HepG2 (cell line): Measurements from ENCODE around the gene POLA2. TPM values are rescaled to one million over a fixed set of nuclear protein-coding genes. Genes with fewer than 3 reads are reported as not detected.

ENCODE experiments used
- ARID2 ChIP-seq: sonication (generic); formaldehyde crosslinking; IDR thresholded peaks from 2 replicates; pipeline ENCODE4 v1.8.1; 2022; ENCODE audit warnings: mild to moderate bottlenecking, missing genetic modification reagents, borderline replicate concordance
- CAMTA2 ChIP-seq: sonication (generic); formaldehyde crosslinking; IDR thresholded peaks from 2 replicates; pipeline ENCODE4 v1.4.0; 2020; ENCODE audit warnings: mild to moderate bottlenecking, missing genetic modification reagents, borderline replicate concordance
- DR1 ChIP-seq: sonication (generic); formaldehyde crosslinking; IDR thresholded peaks from 2 replicates; pipeline ENCODE4 v1.8.0; 2021; ENCODE audit warnings: mild to moderate bottlenecking, missing genetic modification reagents, inconsistent platforms
- ELF3 ChIP-seq: IDR thresholded peaks from 2 replicates; pipeline ENCODE4 v1.6.1; 2016; ENCODE audit warnings: missing genetic modification reagents, missing compliant biosample characterization
- HNF4G ChIP-seq, 2 experiments: sonication (generic) in 1 of 2; formaldehyde crosslinking in 1 of 2; IDR thresholded peaks; 2 replicates each; pipeline versions ENCODE4 v1.4.0 to v1.6.1; 2011 to 2020; ENCODE audit warnings: borderline replicate concordance in 2 of 2, low read depth in 2 of 2, mild to moderate bottlenecking in 2 of 2, low read length in 1 of 2, missing genetic modification reagents in 1 of 2, moderate library complexity in 1 of 2
- HNRNPL ChIP-seq: fragments of 200-400 bp; formaldehyde crosslinking; IDR thresholded peaks from 2 replicates; pipeline ENCODE4 v1.6.1; 2017; ENCODE audit warnings: mild to moderate bottlenecking, low read depth, low read length
- IKZF1 ChIP-seq: fragments of 450-650 bp; IDR thresholded peaks from 2 replicates; pipeline ENCODE4 v1.7.1; 2016
- KAT2B ChIP-seq: fragments of 150-350 bp; IDR thresholded peaks from 2 replicates; pipeline ENCODE4 v1.6.1; 2014; ENCODE audit warnings: low read depth, low read length, borderline replicate concordance
- MAF1 ChIP-seq: sonication (generic); formaldehyde crosslinking; IDR thresholded peaks from 2 replicates; pipeline ENCODE4 v1.5.0; 2020; ENCODE audit warnings: missing genetic modification reagents, borderline replicate concordance
- SCMH1 ChIP-seq: sonication (generic); formaldehyde crosslinking; IDR thresholded peaks from 2 replicates; pipeline ENCODE4 v1.9.0; 2021; ENCODE audit warnings: missing genetic modification reagents, mild to moderate bottlenecking, borderline replicate concordance
- ZFP36 ChIP-seq: fragments of 150-350 bp; IDR thresholded peaks from 2 replicates; pipeline ENCODE4 v1.6.1; 2018; ENCODE audit warnings: borderline replicate concordance, low read length, low read depth; ENCODE audit not compliant: partially characterized antibody
- ZFX ChIP-seq: sonication (generic); formaldehyde crosslinking; IDR thresholded peaks from 2 replicates; pipeline ENCODE4 v1.4.0; 2020; ENCODE audit warnings: mild to moderate bottlenecking, low read depth, missing genetic modification reagents, moderate library complexity
- ZFYVE20 ChIP-seq: sonication (generic); formaldehyde crosslinking; IDR thresholded peaks from 2 replicates; pipeline ENCODE4 v1.8.0; 2023; ENCODE audit warnings: low read depth, mild to moderate bottlenecking, moderate library complexity, missing genetic modification reagents, borderline replicate concordance
- ZNF138 ChIP-seq: sonication (generic); formaldehyde crosslinking; IDR thresholded peaks from 2 replicates; pipeline ENCODE4 v1.5.0; 2020; ENCODE audit warnings: mild to moderate bottlenecking, low read depth, missing genetic modification reagents
- ZNF253 ChIP-seq: sonication (generic); formaldehyde crosslinking; IDR thresholded peaks from 2 replicates; pipeline ENCODE4 v1.8.0; 2022; ENCODE audit warnings: mild to moderate bottlenecking, missing genetic modification reagents, borderline replicate concordance
- ZNF468 ChIP-seq: sonication (generic); formaldehyde crosslinking; IDR thresholded peaks from 2 replicates; pipeline ENCODE4 v1.8.0; 2022; ENCODE audit warnings: mild to moderate bottlenecking, moderate library complexity, missing genetic modification reagents
- ZNF713 ChIP-seq: sonication (generic); formaldehyde crosslinking; IDR thresholded peaks from 2 replicates; pipeline ENCODE4 v1.4.0; 2020; ENCODE audit warnings: mild to moderate bottlenecking, missing genetic modification reagents
- polyA plus RNA-seq, 8 experiments: library from polyadenylated mRNA; depleted of rRNA in 3 of 8; stranded (reverse) in 7 of 8; unstranded in 1 of 8; fragments of >200 nt; fragmentation: Illumina TruSeq in 4 of 8; extraction: Trizol in 4 of 8; gene quantifications; 2 replicates each; pipeline versions ENCODE4 v1.2.1 to v1.2.3, GENCODE V29; 2011 to 2016; ENCODE audit warnings: low read depth in 4 of 8, missing spikeins in 1 of 8, mixed read lengths in 1 of 8; ENCODE audit not compliant: insufficient read depth in 1 of 8
- total RNA-seq, 5 experiments: library from RNA; depleted of rRNA; stranded (reverse); fragments of >200 nt; fragmentation: Illumina TruSeq; extraction: Trizol; gene quantifications; 2 replicates each; pipeline ENCODE4 v1.2.3, GENCODE V29; 2016; ENCODE audit warnings: low read depth in 1 of 5
- TF ChIP-seq, protein P1 (sequence below): sonication (generic); IDR thresholded peaks from 2 replicates; pipeline ENCODE4 v1.6.1; 2016; ENCODE audit warnings: low read depth, borderline replicate concordance
- TF ChIP-seq, protein P2 (sequence below): IDR thresholded peaks from 2 replicates; pipeline ENCODE4 v1.6.1; 2016; ENCODE audit warnings: mild to moderate bottlenecking, missing biosample characterization, missing genetic modification reagents
- TF ChIP-seq, protein P3 (sequence below): sonication (generic); formaldehyde crosslinking; IDR thresholded peaks from 2 replicates; pipeline ENCODE4 v1.4.0; 2020; ENCODE audit warnings: missing genetic modification reagents, mild to moderate bottlenecking, borderline replicate concordance
- TF ChIP-seq, protein P4 (sequence below): sonication (generic); formaldehyde crosslinking; IDR thresholded peaks from 2 replicates; pipeline ENCODE4 v1.5.0; 2020; ENCODE audit warnings: missing genetic modification reagents, mild to moderate bottlenecking, borderline replicate concordance
- TF ChIP-seq, protein P5 (sequence below): IDR thresholded peaks from 2 replicates; pipeline ENCODE4 v1.6.1; 2016; ENCODE audit warnings: missing compliant biosample characterization, missing genetic modification reagents, borderline replicate concordance

POLA2 gene
- total and polyA plus RNA-seq, 2 of the 13 experiments (the other 11 are each of a cell fraction or from before 2014, with no cell fraction given): 9.7 to 15.6 TPM

DNA sequence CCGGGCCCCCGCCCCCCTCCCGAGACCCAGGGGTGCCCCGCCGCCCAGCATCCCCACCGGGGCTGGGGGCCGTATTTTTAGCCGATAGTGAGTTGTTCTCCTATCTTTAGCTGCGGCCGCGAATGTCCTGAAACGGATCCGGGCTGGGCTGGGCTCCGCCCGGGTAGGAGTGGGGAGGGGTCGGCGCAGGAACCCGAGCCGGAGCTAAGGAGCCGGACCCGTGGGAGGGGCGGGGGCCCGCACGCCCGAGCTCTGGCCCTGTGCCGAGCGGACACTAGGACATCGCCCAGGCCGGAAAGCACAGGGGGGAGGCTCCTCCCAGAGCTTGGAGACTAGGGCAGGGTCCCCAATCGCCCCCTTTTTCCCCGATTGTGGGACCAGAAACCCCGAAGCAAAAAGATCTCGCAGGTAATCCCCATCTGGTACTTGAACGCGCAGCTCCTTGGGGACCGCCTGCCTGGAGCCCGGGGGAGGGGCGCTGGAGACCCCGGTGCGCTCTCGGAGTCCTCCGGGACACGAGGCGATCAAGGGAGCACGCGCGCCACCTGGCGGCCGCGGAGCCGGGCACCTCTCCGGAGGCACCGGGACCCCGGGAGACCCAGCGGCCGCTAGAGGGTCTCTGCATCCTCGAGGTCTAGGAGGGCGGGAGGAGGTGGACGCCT, 53.6 kb downstream of the POLA2 start (continued):
- TF ChIP-seq ZFP36 (no peak), ZFX (CRISPR knock-in tag) (peak; percentile 48; the same call in 1 of the 2 replicates), DR1 (CRISPR knock-in tag) (no peak), IKZF1 (no peak), ELF3 (CRISPR knock-in tag) (0 out of 2 replicates have a peak, but pooled peaks have one; percentile 52), HNRNPL (no peak), ZNF253 (peak; percentile 34; the same call in 1 of the 2 replicates), SCMH1 (CRISPR knock-in tag) (no peak), ZNF713 (CRISPR knock-in tag) (no peak), ZFYVE20 (no peak), KAT2B (no peak), ZNF468 (CRISPR knock-in tag) (no peak), ZNF138 (CRISPR knock-in tag) (no peak), MAF1 (CRISPR knock-in tag) (no peak), CAMTA2 (no peak), ARID2 (no peak), HNF4G (IDR thresholded peaks at IDR 0.05; ENCODE audit: borderline replicate concordance, low read depth, low read length) (no peak), HNF4G (CRISPR knock-in tag; IDR thresholded peaks at IDR 0.05; ENCODE audit: borderline replicate concordance, low read depth) (peak; percentile 48; the same call in 1 of the 2 replicates)
- TF ChIP-seq, protein P1, sequence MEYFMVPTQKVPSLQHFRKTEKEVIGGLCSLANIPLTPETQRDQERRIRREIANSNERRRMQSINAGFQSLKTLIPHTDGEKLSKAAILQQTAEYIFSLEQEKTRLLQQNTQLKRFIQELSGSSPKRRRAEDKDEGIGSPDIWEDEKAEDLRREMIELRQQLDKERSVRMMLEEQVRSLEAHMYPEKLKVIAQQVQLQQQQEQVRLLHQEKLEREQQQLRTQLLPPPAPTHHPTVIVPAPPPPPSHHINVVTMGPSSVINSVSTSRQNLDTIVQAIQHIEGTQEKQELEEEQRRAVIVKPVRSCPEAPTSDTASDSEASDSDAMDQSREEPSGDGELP: peak; percentile 9; the same call in 1 of the 2 replicates
- TF ChIP-seq, protein P2, sequence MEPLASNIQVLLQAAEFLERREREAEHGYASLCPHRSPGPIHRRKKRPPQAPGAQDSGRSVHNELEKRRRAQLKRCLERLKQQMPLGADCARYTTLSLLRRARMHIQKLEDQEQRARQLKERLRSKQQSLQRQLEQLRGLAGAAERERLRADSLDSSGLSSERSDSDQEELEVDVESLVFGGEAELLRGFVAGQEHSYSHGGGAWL (CRISPR knock-in tag): peak; percentile 35; the same call in 1 of the 2 replicates
- TF ChIP-seq, protein P3, sequence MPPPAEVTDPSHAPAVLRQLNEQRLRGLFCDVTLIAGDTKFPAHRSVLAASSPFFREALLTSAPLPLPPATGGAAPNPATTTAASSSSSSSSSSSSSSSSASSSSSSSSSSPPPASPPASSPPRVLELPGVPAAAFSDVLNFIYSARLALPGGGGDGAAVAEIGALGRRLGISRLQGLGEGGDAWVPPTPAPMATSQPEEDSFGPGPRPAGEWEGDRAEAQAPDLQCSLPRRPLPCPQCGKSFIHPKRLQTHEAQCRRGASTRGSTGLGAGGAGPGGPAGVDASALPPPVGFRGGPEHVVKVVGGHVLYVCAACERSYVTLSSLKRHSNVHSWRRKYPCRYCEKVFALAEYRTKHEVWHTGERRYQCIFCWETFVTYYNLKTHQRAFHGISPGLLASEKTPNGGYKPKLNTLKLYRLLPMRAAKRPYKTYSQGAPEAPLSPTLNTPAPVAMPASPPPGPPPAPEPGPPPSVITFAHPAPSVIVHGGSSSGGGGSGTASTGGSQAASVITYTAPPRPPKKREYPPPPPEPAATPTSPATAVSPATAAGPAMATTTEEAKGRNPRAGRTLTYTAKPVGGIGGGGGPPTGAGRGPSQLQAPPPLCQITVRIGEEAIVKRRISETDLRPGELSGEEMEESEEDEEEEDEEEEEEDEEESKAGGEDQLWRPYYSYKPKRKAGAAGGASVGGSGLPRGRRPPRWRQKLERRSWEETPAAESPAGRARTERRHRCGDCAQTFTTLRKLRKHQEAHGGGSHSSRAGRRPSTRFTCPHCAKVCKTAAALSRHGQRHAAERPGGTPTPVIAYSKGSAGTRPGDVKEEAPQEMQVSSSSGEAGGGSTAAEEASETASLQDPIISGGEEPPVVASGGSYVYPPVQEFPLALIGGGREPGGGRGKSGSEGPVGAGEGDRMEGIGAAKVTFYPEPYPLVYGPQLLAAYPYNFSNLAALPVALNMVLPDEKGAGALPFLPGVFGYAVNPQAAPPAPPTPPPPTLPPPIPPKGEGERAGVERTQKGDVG (CRISPR knock-in tag): 0 out of 2 replicates have a peak, but pooled peaks have one; percentile 15
- TF ChIP-seq, protein P4, sequence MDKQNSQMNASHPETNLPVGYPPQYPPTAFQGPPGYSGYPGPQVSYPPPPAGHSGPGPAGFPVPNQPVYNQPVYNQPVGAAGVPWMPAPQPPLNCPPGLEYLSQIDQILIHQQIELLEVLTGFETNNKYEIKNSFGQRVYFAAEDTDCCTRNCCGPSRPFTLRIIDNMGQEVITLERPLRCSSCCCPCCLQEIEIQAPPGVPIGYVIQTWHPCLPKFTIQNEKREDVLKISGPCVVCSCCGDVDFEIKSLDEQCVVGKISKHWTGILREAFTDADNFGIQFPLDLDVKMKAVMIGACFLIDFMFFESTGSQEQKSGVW (CRISPR knock-in tag): no peak
- TF ChIP-seq, protein P5, sequence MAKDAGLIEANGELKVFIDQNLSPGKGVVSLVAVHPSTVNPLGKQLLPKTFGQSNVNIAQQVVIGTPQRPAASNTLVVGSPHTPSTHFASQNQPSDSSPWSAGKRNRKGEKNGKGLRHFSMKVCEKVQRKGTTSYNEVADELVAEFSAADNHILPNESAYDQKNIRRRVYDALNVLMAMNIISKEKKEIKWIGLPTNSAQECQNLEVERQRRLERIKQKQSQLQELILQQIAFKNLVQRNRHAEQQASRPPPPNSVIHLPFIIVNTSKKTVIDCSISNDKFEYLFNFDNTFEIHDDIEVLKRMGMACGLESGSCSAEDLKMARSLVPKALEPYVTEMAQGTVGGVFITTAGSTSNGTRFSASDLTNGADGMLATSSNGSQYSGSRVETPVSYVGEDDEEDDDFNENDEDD (CRISPR knock-in tag): peak; percentile 52; the same call in 1 of the 2 replicates
